HL-60 (cell line): ENCODE measurements around the gene EXOC2.
A peak's percentile ranks its signal among the peaks of the same experiment; 100 is the strongest.

Experiments
- DNase-seq, 2 experiments: peaks; one replicate each; pipeline ENCODE4 v3.0.0-alpha.2; 2010 to 2020; ENCODE audit warnings: low read depth in 1 of 2, low spot score in 1 of 2
- H3K27ac ChIP-seq: fragments of 250-450 bp; sonication (Bioruptor Pico); replicated peaks from 2 replicates; pipeline ENCODE4 v1.5.1; 2020; ENCODE audit warnings: mild to moderate bottlenecking, moderate library complexity
- H3K27me3 ChIP-seq: fragments of 250-450 bp; sonication (Bioruptor Pico); 2 replicates; pipeline ENCODE4 v1.5.1; 2021; ENCODE audit warnings: mild to moderate bottlenecking, moderate library complexity; ENCODE audit not compliant: insufficient read depth, poor library complexity, severe bottlenecking
- H3K4me3 ChIP-seq: replicated peaks from 2 replicates; pipeline ENCODE4 v1.5.1; 2011; ENCODE audit warnings: mild to moderate bottlenecking, control low read depth, low read length; ENCODE audit not compliant: insufficient read depth
- CTCF ChIP-seq: IDR thresholded peaks from one replicate; pipeline ENCODE4 v1.5.1; 2011; ENCODE audit warnings: low read length, control low read depth, inconsistent platforms; ENCODE audit not compliant: insufficient read depth
- GABPA ChIP-seq: IDR thresholded peaks from 2 replicates; pipeline ENCODE4 v1.6.1; 2012; ENCODE audit warnings: low read depth
- POLR2AphosphoS5 ChIP-seq: IDR thresholded peaks from 2 replicates; pipeline ENCODE4 v1.6.1; 2012; ENCODE audit warnings: low read depth
- REST ChIP-seq: IDR thresholded peaks from 2 replicates; pipeline ENCODE4 v1.6.1; 2012; ENCODE audit warnings: low read depth; ENCODE audit not compliant: insufficient replicate concordance
- SPI1 ChIP-seq: IDR thresholded peaks from 2 replicates; pipeline ENCODE4 v1.6.1; 2012; ENCODE audit warnings: low read depth, mild to moderate bottlenecking, borderline replicate concordance

Gene EXOC2

GRCh38 chr6:710601-711571, 17.9 kb upstream of the EXOC2 start:
- DNase-seq, result peak in 1 of 2 experiments; percentile 3
- peaks cover 23% of the 10 kb centered on the region for H3K27me3 ChIP-seq
- peak overlapping the region; percentile 41 for H3K4me3 ChIP-seq
- no peak overlapping the region for H3K27ac ChIP-seq
- no peak for TF ChIP-seq SPI1
- no peak for TF ChIP-seq CTCF

- H3K27ac ChIP-seq, result no peak overlapping the region
- DNase-seq, result no peak
- H3K27me3 ChIP-seq, result peaks cover 21% of the 10 kb centered on the region
- H3K4me3 ChIP-seq, result no peak overlapping the region
- TF ChIP-seq POLR2AphosphoS5, result no peak
- TF ChIP-seq REST, result no peak
- no peak for TF ChIP-seq GABPA
- TF ChIP-seq CTCF, result no peak
- TF ChIP-seq SPI1, result no peak
Measured at GRCh38 chr6:709471-710056, 16.6 kb upstream of the EXOC2 start.

GRCh38 chr6:708237-708598, 15.3 kb upstream of the EXOC2 start:
- no peak for TF ChIP-seq REST
- no peak for TF ChIP-seq POLR2AphosphoS5
- Histone ChIP-seq H3K4me3 (no peak overlapping the region), H3K27me3 (peaks cover 23% of the 10 kb centered on the region), H3K27ac (no peak overlapping the region)
- DNase-seq, result no peak

- Histone ChIP-seq H3K27ac (no peak overlapping the region), H3K4me3 (no peak overlapping the region), H3K27me3 (peaks cover 23% of the 10 kb centered on the region)
- DNase-seq, result no peak
- no peak for TF ChIP-seq CTCF
- TF ChIP-seq POLR2AphosphoS5, result no peak
- TF ChIP-seq GABPA, result no peak
- TF ChIP-seq REST, result no peak
- no peak for TF ChIP-seq SPI1
Measured at GRCh38 chr6:707576-708236, 14.8 kb upstream of the EXOC2 start.
